ENCODE measurements around the gene LRRC47. TPM values are rescaled to one million over a fixed set of nuclear protein-coding genes. Genes with fewer than 3 reads are reported as not detected.

LRRC47 gene
- total and polyA plus RNA-seq, 2 experiments from 2014 or later, result 15.1 to 41.9 TPM

- Histone ChIP-seq H3F3A (ENCODE audit: insufficient read depth) (0 out of 2 replicates have a peak, but pooled peaks cover 7% of the 10 kb centered on the region), H2AFZ (no peak overlapping the region), H3K4me3 (no peak overlapping the region), H3K27ac (no peak overlapping the region), H3K4me1 (ENCODE audit: insufficient read depth) (no peaks in the 10 kb centered on the region), H3K36me3 (ENCODE audit: low read depth) (peaks cover 32% of the 10 kb centered on the region), H3K9ac (no peak overlapping the region), H3K79me2 (ENCODE audit: insufficient read depth) (no peaks in the 10 kb centered on the region), H3K27me3 (replicated peaks; ENCODE audit: insufficient read depth) (no peaks in the 10 kb centered on the region), H3K9me2 (ENCODE audit: insufficient read depth) (no peaks in the 10 kb centered on the region), H4K20me1 (ENCODE audit: insufficient read depth) (no peaks in the 10 kb centered on the region), H3K4me2 (ENCODE audit: unreplicated experiment) (no peak overlapping the region), H3K9me3 (ENCODE audit: low read depth) (no peaks in the 10 kb centered on the region)
- in situ Hi-C loops (cut with MboI), result no loop called here
- WGBS, 2 experiments (ENCODE audit: low coverage in 1 of 2, low lambda C conversion rate in 2 of 2, missing lambda C conversion rate in 2 of 2), result 94 to 100% methylated on average over 1 of the region's 1 CpG
- TF ChIP-seq EZH2 (IDR thresholded peaks at IDR 0.05; ENCODE audit: insufficient read depth, poor library complexity, severe bottlenecking) (no peak), EZH2phosphoT487 (IDR thresholded peaks at IDR 0.05; ENCODE audit: insufficient read depth, low read depth) (no peak)
- DNase-seq, result no peak
These were observed 41.4 kb upstream of the LRRC47 start for GRCh38 chr1:3837685-3838084.

GRCh38 chr1:3837200-3837599 lies 40.9 kb upstream of the LRRC47 start:
- H3K4me2 ChIP-seq (ENCODE audit: unreplicated experiment), result no peak overlapping the region
- H2AFZ ChIP-seq, result no peak overlapping the region
- H3K27ac ChIP-seq, result no peak overlapping the region
- H3K9me2 ChIP-seq (ENCODE audit: insufficient read depth), result no peaks in the 10 kb centered on the region
- H3K4me1 ChIP-seq (ENCODE audit: insufficient read depth), result no peaks in the 10 kb centered on the region
- H3K9me3 ChIP-seq (ENCODE audit: low read depth), result no peaks in the 10 kb centered on the region
- H3K9ac ChIP-seq, result no peak overlapping the region
- H3K27me3 ChIP-seq (replicated peaks; ENCODE audit: insufficient read depth), result no peaks in the 10 kb centered on the region
- H3K4me3 ChIP-seq, result no peak overlapping the region
- in situ Hi-C loops (cut with MboI), result no loop called here
- H4K20me1 ChIP-seq (ENCODE audit: insufficient read depth), result no peaks in the 10 kb centered on the region
- 93 to 96% methylated on average over 6 of the region's 6 CpGs for WGBS, 2 experiments (ENCODE audit: low coverage in 1 of 2, low lambda C conversion rate in 2 of 2, missing lambda C conversion rate in 2 of 2)
- DNase-seq, result no peak
- TF ChIP-seq EZH2 (IDR thresholded peaks at IDR 0.05; ENCODE audit: insufficient read depth, poor library complexity, severe bottlenecking) (no peak), EZH2phosphoT487 (IDR thresholded peaks at IDR 0.05; ENCODE audit: insufficient read depth, low read depth) (no peak)
- peaks cover 32% of the 10 kb centered on the region for H3K36me3 ChIP-seq (ENCODE audit: low read depth)
- no peaks in the 10 kb centered on the region for H3K79me2 ChIP-seq (ENCODE audit: insufficient read depth)
- H3F3A ChIP-seq (ENCODE audit: insufficient read depth), result peaks cover 10% of the 10 kb centered on the region; the same call in 1 of the 2 replicates

- H3K4me2 ChIP-seq (ENCODE audit: unreplicated experiment), result no peak overlapping the region
- in situ Hi-C loops (cut with MboI), result no loop called here
- 92 to 97% methylated on average over 11 of the region's 11 CpGs for WGBS, 2 experiments (ENCODE audit: low coverage in 1 of 2, low lambda C conversion rate in 2 of 2, missing lambda C conversion rate in 2 of 2)
- no peaks in the 10 kb centered on the region for H3K9me3 ChIP-seq (ENCODE audit: low read depth)
- H3K4me1 ChIP-seq (ENCODE audit: insufficient read depth), result peaks cover 6% of the 10 kb centered on the region; the same call in 1 of the 2 replicates
- no peak overlapping the region for H3K27ac ChIP-seq
- DNase-seq, result no peak
- no peaks in the 10 kb centered on the region for H3K79me2 ChIP-seq (ENCODE audit: insufficient read depth)
- no peak overlapping the region for H3K9ac ChIP-seq
- H3K4me3 ChIP-seq, result no peak overlapping the region
- no peaks in the 10 kb centered on the region for H3K9me2 ChIP-seq (ENCODE audit: insufficient read depth)
- no peak overlapping the region for H2AFZ ChIP-seq
- TF ChIP-seq EZH2 (IDR thresholded peaks at IDR 0.05; ENCODE audit: insufficient read depth, poor library complexity, severe bottlenecking) (no peak), EZH2phosphoT487 (IDR thresholded peaks at IDR 0.05; ENCODE audit: insufficient read depth, low read depth) (no peak)
- no peaks in the 10 kb centered on the region for H3K27me3 ChIP-seq (replicated peaks; ENCODE audit: insufficient read depth)
- no peaks in the 10 kb centered on the region for H4K20me1 ChIP-seq (ENCODE audit: insufficient read depth)
- peaks cover 17% of the 10 kb centered on the region; the same call in 1 of the 2 replicates for H3F3A ChIP-seq (ENCODE audit: insufficient read depth)
- H3K36me3 ChIP-seq (ENCODE audit: low read depth), result peaks cover 32% of the 10 kb centered on the region
These were observed 40.1 kb upstream of the LRRC47 start for GRCh38 chr1:3836421-3836820.

- in situ Hi-C loops (cut with MboI), result no loop called here
- Histone ChIP-seq H2AFZ (no peak overlapping the region), H3K9me3 (ENCODE audit: low read depth) (no peaks in the 10 kb centered on the region), H3F3A (ENCODE audit: insufficient read depth) (peaks cover 24% of the 10 kb centered on the region; the same call in 1 of the 2 replicates), H3K27me3 (replicated peaks; ENCODE audit: insufficient read depth) (no peaks in the 10 kb centered on the region), H4K20me1 (ENCODE audit: insufficient read depth) (no peaks in the 10 kb centered on the region), H3K79me2 (ENCODE audit: insufficient read depth) (no peaks in the 10 kb centered on the region), H3K4me3 (no peak overlapping the region), H3K9ac (no peak overlapping the region), H3K27ac (no peak overlapping the region), H3K36me3 (ENCODE audit: low read depth) (peaks cover 38% of the 10 kb centered on the region), H3K9me2 (ENCODE audit: insufficient read depth) (no peaks in the 10 kb centered on the region), H3K4me2 (ENCODE audit: unreplicated experiment) (no peak overlapping the region), H3K4me1 (ENCODE audit: insufficient read depth) (peaks cover 10% of the 10 kb centered on the region; the same call in 1 of the 2 replicates)
- TF ChIP-seq EZH2 (IDR thresholded peaks at IDR 0.05; ENCODE audit: insufficient read depth, poor library complexity, severe bottlenecking) (no peak), EZH2phosphoT487 (IDR thresholded peaks at IDR 0.05; ENCODE audit: insufficient read depth, low read depth) (no peak)
- WGBS, 2 experiments (ENCODE audit: low coverage in 1 of 2, low lambda C conversion rate in 2 of 2, missing lambda C conversion rate in 2 of 2), result 97 to 98% methylated on average over 10 of the region's 10 CpGs
- DNase-seq, result no peak
These were observed 38.4 kb upstream of the LRRC47 start for GRCh38 chr1:3834701-3835100.
